ENCODE data around the gene TBX20.
"Not testable (repeated sequence)": the region's sequence is repeated elsewhere in the genome, so short reads cannot be mapped to it uniquely, and the experiment has no call there.

The TBX20 gene

DNA sequence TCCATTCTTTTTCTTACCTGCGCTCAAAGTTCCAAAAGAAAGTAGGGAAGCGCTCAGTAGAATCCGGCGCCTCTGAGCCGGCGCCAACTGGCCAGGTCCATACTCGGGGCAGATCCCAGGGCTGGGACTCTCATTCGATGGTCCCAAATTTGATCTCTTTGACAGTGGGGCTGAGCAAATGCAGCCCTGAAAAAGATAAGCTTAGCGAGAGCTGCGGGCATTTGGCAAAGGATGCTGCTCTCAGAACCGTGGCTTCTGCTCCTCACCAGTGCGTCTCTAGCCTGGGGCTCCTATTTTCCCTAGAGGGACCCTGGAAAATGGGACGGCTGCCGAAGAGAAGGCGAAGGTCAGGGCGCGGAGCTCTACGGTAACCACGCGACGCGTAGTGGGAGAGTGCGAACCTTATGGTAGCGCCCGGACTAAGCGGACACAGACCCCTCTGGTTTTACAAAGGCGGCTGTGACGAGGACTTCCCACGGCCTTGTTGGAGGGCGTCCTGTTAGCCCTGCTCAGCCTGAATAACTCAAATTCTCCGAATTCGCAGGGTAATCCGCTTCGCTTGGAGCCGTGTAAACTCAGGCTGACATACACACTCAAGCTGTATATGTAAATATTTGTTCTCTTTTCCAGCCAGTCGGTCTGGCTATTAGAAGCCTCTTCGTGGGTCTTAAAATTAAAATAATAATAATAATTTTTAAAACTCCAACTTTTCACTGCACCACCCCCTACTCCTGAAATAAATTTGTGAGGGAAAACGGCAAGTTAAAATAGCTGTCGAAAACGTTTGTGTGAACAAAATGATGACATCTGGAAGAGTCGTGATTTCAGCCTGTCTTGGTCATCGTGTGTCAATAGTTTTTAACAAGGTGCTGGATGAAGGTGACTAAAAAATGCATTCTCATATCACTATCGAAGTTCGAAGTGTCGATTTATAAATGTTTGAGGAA, 869 bp upstream of the TBX20 start:
- DNase-seq = no peak

DNA sequence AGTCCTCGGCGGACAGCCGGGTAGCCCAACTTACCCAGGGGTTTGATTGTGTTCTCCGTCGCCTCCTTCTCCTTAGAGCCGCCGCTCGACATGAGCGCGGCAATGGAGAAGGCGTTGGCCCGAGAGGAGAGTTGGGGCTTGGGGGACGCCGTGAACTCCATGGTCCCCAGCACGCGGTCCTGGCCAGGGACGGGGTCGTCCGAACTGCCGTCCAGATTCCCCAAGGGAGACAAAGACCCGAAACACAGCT, 515 bp downstream of the TBX20 start:
- DNase-seq = no peak

DNA sequence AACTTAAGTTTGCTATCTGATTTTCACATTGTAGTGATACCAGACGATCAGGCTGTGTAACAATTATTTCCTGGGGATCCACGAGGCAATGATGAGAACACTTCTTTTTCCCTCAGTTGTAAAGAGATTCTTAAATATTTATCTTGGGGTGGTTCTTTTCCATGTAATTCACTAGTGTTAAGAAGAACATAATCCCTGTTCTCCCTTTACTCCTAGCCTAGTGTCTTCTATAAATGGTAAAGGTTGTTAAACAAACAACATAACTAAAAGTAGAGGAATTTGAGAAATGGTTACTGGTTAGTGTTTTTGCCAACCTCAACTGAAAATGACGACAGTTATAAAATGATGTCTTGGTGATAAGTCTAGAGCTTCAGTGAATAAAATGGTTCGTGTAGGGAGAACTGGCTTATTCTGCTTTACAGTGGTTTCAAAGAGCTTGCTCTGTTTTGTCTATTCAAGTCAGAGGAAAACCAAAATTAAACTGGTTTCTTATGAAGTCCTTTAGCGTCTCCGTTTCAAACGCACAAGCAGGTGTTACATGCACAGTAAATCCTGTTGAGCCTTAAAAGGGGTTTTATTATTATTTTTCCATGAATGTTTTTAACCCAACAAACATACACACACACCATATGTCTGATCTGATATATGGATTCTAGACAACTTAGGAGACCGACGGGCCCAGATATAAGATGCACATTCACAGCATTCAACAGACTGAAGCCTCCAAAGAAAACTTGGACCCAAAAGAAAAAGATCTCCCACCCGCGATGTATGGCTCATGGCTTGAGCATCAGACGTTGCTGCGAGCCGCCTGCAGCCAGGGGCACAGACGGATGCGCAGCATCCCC, 1.1 kb downstream of the TBX20 start:
- DNase-seq = no peak

DNA sequence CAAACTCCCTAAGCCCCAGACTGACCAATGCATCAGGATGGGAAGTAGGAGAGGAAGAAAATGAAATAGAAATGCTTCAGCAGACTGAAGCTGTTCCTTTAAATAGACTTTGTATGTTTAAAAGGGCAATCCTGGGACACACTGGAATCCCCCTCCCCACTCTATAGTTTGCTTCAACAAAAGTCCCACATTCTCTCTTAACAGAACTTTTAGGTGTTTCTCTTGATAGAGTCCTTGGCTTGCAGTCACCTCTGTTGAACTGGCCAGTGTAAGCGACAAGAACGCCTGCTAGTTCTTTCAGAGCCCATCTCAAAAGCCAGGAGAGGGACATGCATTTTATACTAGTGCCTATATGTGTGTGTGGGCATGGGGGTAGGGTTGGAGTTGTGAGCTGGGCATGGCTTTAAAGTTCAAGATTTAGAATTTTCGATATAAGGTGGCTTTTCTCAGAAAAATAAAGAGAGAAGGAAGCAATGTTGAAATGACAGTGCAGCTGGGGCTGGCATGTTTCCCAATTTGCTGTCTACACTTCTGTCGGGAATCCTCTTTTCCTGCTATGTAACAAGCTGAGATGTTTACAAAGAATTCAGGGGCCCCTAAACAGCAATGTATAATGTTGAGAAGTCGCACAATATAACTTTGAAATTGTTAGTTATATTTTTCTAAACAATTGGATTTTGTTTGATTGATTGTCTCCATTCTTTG, 2.1 kb downstream of the TBX20 start:
- no peak for DNase-seq

DNA sequence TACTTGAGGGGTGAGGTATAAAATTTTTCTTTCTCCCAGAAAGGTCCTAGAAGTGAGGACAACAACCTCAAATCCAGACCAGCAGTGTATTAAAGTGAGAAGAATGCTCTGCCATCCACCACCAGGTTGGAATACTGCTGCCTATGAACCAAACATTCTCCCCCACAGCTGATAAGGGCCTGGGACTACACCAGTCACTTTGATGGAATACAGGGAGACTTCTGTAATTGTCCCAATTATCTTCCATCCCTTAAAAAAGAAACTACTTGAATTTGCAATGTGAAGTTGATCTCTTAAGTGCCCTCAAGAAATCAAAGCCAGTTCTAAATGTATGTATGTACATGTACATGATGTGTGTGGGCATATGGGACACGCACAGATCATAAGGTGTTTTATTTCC, 3.0 kb downstream of the TBX20 start:
- DNase-seq = no peak

DNA sequence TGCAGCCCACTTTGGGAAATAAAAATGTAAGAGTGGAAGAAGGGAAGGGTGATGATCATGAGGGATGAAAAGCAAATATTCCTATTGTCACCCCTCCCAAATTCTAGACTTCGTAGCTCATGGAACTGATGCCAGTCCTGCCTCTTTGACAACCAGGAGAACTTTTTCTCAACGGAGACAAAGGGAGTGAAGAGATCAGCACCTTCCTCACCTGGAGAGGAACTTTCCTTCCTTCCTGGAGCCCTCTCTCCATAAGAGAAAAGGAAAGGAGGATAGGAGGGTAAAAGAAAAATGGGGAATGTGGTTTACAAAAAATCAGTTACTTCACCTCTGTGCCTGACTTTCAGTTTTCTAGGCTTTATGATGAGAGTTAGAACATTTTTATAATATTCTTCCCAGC, 3.4 kb downstream of the TBX20 start:
- no peak for DNase-seq

DNA sequence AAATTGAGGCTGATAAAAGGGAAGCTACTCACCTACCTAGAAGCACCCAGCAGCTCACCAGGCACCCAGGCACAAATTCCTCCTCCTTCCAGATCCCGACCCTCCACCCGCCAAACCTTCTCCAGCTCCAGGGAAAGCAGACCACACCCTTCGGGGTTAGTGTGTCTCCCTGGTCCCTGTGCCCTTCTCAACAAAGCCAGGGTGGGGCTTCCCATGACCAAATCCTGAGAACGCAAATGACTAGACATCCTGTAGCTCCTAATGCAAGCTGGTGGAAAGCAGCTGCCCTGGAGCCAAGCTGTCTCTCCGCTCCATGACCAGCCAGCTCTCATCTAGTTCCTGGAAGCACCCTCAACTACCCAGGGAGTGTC, 4.4 kb downstream of the TBX20 start:
- no peak for DNase-seq

DNA sequence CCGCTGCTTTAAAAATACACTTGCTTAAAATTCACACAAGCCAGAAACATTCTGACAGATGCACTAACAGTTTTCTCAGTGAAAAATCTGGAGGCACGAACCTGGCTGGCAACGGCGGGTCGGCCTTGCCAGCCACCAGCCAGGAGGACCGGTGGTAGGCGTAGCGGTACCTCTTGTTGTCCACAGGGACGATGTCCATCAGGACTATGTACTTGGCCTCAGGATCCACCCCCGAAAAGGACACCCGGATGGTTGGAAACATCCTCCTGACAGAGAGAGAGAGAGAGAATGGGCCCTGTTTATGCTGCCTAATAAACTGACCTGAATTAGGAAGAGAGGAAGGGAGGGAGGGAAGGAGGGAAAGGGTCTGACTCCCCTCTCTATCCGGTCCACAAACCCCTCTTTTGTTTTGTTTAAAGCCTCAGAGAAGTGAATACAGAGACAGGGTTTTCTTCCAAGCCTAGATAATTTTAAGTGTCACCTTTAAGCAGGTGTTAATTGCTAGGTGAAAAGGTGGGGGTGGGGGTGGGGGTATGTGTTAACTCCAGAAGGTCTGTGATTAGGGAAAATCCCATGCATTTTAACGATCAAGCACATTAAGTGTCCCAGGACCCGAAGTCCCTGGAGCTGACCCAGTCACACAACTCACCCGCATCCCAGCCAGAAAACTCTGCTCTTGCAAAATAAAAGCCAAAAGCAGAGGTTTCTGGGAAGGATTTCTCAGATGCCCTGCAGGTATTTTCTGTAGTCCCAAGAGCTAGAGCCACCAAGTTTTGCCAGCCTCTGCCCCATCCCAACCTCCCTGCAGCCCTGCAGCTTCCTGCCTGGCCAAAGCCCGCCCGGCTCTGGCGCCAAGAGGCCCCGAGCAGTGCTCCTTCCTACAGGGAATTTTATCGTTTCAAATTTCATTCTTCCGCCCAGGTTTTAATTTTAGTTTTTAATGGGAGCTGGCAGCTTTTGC, 5.0 kb downstream of the TBX20 start:
- no peak for DNase-seq

DNA sequence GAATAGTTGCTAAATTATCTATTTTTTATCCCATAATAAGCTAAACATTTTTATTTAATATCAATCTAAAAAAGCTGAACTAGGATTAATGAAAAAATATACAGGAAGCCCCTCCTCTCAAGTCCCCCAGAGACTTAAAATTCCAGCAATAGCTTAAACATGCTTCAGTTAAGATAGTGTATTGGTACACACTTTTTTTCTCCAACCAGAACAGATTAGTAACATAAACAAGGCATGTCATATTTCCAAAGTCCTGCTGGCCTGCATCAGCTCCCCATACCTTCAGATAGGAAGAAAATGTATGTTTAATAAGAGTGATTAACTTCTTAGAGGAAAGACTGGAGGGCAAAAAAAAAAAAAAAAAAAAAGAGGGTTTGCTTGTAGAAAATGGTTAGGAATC, 7.1 kb downstream of the TBX20 start:
- no peak for DNase-seq

DNA sequence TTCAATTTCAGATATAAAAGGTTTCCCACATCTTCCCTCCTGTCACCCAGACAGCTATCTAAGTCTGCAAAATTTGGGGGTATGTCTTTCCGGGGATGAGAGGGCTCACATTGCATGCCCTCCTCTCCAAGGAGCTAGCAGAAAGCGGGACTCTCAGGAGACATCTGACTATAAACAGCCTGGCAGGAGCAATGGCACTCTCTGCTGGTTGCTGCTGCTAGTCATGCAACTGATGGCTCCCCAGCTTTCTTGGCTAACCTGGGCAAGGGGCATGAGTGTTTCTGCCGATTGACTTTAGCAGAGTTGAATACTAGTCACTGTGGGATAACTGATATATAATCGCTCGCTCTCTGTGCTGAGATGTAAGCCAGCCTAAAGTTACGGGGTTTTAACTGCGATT, 12.0 kb downstream of the TBX20 start:
- DNase-seq = no peak

DNA sequence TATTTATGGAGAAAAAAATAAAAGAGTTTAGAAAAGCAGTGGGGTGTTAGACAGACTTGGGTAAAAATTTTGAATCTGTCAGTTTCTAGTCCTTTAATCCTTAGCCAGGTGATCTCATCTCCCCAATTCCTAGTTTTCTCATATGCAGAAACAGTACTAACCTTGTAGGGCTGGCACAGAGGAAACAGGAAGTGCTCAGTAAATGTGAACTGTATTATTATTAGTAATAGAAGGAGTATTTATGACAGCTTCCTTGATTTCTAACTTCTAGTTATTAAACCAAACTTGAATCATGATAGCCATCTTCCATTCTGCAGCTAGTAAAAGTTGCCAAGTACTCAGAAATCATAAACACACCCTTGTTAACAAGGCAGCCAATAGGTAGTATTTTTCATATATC, 12.5 kb downstream of the TBX20 start:
- DNase-seq = no peak

DNA sequence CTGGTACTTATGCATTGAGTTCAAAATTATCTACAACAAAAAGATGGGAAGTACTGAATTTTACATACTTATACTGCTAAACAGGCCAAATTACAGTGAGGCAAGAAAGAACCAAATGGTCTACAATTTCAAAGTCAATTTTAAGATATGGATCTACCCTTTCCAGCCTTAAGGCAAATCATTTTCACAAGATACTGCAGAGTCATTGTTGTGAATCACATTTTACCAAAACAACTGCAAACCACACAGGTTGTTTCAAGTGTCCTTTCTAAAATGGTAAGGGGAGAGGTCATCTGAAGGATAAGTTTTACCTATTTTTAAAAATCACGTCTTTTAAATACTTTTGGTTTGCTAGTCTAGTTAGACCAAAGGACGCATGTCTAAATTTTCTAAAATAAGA, 12.9 kb downstream of the TBX20 start:
- DNase-seq = not testable (repeated sequence)

DNA sequence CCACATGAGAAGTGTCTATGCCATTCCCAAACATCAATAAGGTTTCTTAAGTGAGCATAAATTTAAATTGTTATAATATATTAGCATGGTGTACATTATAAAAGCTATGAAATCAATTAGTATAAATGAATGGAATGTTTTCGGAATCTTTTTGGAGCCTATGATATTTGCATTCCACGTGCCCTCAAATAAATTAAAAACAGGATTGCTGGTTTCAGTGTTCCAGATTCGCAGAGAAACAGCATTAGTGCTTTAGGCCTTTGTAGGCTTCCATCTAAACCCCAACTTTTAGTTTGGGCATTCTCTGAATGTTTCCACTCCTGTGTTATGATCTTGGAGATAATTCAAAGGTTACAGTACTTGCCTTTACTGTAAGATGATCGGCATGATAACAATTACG, 15.4 kb downstream of the TBX20 start:
- not testable (repeated sequence) for DNase-seq

DNA sequence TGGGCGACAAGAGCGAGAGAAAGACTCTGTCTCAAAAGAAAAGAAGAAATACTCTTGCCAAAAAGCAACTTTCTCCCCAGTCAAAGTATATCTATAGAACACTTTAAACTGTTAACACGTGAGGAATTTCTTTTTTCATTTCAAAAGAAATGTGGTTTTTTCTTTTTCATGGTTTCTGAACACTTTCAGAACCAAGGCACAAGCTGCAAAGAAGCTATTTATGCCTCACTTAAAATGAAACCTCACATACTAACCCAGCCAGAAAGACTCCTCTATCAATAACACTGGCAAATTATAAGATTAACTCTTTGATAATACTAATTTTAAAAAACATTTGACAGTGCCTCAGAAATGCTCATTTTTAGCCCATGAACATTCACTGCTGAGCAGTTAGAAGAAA, 20.9 kb downstream of the TBX20 start:
- no peak for DNase-seq

DNA sequence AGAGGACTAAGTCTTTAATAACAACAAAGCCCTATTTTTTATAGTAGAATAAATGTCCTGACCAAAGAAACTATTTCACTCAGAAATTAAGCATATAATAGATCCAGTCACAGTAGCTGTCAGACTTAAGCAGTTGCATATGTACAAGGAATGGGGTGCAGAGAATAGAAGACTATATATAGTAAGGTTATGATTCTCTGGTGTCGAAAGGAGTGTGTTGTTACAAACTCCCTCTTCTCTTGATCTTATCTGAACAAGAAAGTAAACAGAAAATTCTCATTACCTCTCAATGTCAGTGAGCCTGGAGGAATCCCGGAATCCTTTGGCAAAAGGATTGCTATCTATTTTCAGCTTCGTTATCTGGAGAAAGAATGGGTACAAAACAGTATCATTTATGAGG, 22.7 kb downstream of the TBX20 start:
- DNase-seq = not testable (repeated sequence)

DNA sequence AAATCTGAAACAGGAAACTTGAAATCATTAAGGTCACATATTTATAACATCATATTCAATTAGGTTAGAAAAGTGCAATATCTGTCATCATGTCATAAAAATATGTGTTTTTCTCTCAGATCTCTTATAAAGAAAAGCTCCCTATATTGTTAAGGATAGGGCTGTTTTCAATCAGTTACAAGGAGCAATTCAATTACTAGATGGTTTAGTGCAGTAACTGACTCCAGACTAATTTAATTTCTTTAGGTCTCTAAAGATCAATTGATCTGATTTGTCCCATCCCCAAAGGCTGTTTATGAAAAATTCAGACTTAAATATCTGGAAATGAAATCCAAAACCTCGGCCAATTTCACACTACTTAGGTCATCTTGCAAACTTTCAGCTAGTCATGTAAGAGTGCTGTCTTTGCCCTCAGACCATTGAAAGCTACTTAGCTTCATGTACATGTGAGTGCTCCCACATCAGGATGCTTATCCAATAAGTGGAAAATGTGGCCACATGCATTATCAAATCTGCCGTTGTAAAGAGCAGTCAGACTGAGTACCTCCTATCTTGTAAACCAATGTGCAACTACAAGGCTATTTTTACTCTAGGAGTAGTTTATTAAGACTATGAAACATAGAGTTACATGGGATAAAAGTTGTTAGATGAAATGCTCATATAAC, 24.7 kb downstream of the TBX20 start:
- not testable (repeated sequence) for DNase-seq

DNA sequence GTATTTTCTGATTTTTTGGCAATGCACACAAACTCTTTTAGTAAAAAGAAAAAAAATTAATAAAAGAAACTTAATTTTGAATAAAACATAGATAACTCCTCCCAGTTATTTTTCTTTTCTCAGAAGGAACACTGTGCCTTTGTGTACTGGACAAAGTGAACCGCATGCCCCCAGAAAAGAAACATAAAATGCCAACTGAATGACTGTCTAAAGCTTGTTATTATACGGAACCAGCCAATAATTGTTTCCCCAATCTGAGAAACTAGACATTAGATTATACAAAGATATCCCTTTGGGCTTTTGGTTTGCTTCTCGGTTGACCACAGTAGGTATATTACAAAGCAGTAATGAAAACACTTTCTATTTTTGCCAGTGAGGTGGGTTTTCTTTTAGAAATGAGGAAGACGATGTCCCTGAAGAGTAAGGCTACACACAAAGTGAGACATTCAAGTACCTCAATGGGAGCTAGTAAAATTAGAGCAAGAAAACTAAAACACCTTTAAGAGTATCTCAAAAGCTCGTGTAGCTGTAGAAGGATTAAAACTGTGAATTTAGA, 25.3 kb downstream of the TBX20 start:
- DNase-seq = not testable (repeated sequence)

DNA sequence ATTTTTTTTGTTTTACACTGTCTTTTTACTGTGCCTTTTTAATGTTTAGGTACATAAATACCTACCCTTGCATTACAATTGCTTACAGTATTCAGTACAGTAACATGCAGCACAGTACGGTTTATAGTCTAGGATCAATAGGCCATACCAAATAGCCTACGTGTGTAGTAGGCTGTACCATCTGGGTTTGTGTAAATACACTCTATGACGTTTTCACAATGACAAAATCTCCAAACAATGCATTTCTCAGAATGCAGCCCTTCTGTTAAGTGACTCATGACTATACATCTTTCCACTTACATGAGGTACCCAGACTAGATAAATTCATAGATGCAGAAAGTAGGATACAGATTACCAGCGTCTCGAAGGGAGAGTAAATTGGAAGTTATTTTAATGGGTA, 26.5 kb downstream of the TBX20 start:
- not testable (repeated sequence) for DNase-seq

DNA sequence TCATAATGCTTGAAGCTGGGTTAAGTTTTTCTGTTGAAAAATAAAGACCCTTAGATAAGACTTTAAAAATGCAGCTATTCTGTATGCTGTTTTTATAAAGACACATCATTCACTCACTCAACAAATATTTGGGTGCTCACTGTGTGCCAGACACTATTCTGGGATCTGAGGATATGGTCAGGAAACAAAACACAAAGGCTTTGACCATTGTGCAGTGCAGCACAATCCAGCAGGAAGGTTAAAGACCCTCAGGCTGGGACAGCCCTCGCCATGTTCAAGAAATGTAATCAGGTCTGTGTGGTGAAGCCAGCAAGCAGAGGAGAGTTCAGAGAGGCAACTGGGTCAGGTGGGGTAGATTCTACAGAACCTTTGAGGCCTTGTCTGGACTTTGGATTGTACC, 31.5 kb downstream of the TBX20 start:
- DNase-seq = not testable (repeated sequence)

DNA sequence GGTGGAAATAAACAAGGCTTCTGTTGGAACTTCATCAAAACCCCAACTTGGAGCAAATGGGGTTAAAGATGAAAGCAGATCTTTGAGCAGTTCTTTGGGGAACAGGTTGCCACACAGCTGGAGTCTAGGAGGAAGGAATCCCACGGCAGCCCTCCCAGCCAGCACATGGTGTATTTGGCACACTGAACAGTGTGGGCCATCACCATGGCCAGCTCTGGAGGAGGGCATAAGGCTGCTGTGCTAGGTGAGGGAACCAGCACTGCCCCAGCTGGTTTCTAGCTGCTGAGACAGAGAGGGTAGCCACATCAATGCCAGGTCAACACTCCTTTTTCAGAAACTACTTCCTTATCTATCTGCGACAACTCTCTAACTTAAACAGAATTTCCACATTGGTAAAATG, 33.7 kb downstream of the TBX20 start:
- not testable (repeated sequence) for DNase-seq

DNA sequence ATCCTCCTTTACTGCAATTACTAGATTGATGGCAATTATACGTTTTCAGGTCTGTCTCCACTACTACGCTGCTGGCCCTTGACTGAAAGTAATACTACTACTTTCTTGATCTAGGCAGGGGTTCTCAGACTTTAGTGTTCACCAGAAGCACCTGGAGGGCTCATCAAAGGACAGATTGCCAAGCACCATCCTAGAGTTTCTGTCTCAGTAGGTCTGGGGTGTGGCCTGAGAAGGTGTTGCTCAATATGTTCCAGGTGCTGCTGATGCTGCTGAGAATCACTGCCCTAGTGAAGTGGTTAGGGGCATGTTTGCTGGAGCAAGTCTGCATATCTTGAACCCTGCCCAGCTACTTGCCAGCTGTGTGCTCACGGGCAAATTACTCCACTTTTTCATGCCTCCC, 37.9 kb downstream of the TBX20 start:
- DNase-seq = not testable (repeated sequence)

DNA sequence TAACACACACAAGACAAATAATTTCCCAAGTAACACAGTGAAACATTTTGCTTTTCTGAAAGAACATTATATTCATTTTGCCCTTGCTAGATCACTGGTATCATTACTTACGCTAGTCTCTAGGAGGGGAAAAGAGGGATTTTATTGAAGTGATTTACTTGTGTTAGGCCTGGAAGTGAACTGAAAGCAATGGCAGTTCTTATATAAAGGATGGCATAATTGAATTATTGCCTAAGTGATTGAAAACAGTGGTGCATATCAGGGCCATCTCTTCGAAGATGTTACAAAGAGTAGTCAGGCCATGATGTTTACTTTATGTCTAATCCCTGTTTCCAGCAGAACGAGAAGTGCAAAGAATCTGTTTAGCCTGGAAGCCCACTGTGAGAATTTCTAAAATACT, 38.8 kb downstream of the TBX20 start:
- DNase-seq = not testable (repeated sequence)

Data from activated CD4-positive, alpha-beta T cell treated with anti-CD3 and anti-CD28 coated beads, Interleukin-2, amount 50 U/mL, for 16 hours (primary cell).